22Rv1 (cell line): ENCODE data around the gene CD52.
A peak's percentile ranks its signal among the peaks of the same experiment; 100 is the strongest.

Source experiments
- ZFX ChIP-seq: fragments of 450-650 bp; IDR thresholded peaks from 2 replicates; pipeline ENCODE4 v1.6.1; 2017; ENCODE audit warnings: antibody characterized with exemption, borderline replicate concordance
- TF ChIP-seq, protein P1 (sequence below): fragments of 450-650 bp; IDR thresholded peaks from 2 replicates; pipeline ENCODE4 v1.5.1; 2017; ENCODE audit warnings: mild to moderate bottlenecking

DNA sequence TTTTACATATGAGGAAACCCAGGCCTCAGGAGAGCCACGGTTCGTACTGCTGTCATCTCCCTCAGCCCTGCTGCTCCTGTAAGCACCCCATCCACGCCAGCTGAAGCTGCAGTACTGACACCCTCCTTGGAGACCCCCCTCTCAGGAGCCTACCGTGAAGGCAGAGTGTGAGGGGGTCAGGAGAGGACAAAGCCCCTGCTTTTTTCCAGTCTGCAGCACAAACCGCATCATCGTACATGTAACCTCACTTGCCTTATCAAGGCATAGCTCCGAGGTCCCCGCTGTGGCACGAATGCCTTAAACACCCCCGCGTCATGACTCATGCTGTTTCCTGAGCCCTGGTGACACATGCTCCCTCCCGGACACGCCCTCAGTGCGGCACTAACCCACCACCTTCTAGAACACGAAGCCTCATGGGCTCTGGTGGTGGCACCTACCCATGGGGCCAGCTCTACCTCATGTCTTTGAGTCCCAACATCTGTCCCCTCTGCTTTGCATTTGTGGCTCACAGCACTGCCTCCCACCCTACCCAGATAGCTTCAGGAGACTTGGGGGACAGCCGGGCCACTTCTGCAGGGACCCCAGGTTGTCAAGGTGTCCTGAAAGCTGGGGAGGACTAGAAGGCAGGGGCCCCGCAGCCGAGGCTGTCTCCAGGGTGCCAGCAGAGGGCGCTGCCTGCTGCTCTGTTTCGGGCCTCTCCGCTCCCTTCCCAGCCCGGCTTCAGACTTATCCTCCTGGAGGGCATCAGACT, 33.0 kb upstream of the CD52 start:
- TF ChIP-seq, protein P1, sequence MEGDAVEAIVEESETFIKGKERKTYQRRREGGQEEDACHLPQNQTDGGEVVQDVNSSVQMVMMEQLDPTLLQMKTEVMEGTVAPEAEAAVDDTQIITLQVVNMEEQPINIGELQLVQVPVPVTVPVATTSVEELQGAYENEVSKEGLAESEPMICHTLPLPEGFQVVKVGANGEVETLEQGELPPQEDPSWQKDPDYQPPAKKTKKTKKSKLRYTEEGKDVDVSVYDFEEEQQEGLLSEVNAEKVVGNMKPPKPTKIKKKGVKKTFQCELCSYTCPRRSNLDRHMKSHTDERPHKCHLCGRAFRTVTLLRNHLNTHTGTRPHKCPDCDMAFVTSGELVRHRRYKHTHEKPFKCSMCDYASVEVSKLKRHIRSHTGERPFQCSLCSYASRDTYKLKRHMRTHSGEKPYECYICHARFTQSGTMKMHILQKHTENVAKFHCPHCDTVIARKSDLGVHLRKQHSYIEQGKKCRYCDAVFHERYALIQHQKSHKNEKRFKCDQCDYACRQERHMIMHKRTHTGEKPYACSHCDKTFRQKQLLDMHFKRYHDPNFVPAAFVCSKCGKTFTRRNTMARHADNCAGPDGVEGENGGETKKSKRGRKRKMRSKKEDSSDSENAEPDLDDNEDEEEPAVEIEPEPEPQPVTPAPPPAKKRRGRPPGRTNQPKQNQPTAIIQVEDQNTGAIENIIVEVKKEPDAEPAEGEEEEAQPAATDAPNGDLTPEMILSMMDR = peak; percentile 79
- no peak for TF ChIP-seq ZFX
